Measurements from ENCODE around the gene ZSWIM5.

DNA sequence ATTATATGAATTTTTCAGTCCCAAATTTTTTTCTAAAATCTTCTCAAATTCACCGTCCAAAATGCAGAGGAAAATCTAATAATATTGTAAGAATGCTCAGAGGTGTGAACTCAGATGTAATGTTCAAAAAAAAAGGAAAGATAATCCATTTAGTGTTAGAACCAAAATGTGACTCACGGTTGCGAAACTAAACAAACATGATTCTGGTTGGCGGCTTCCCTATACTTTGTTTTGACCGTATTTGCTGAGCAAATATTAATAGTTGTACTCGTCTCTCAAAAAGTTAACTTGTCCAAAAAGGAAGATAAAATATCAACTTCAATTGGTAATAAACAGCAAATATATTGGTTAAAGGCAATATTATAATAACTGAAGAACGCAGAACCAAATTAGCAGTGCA lies 34.4 kb downstream of the ZSWIM5 start:
- no peak for TF ChIP-seq EZH2 (IDR thresholded peaks at IDR 0.05; ENCODE audit: low read length, unreplicated experiment)
- TF ChIP-seq, protein P1, sequence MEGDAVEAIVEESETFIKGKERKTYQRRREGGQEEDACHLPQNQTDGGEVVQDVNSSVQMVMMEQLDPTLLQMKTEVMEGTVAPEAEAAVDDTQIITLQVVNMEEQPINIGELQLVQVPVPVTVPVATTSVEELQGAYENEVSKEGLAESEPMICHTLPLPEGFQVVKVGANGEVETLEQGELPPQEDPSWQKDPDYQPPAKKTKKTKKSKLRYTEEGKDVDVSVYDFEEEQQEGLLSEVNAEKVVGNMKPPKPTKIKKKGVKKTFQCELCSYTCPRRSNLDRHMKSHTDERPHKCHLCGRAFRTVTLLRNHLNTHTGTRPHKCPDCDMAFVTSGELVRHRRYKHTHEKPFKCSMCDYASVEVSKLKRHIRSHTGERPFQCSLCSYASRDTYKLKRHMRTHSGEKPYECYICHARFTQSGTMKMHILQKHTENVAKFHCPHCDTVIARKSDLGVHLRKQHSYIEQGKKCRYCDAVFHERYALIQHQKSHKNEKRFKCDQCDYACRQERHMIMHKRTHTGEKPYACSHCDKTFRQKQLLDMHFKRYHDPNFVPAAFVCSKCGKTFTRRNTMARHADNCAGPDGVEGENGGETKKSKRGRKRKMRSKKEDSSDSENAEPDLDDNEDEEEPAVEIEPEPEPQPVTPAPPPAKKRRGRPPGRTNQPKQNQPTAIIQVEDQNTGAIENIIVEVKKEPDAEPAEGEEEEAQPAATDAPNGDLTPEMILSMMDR (conservative IDR thresholded peaks at IDR 0.05; ENCODE audit: low read depth, low read length) = no peak

All from PC-3 (cell line).